T-helper 22 cell (primary cell): ENCODE measurements around the gene CYFIP1.

Experiments
- DNase-seq: peaks from one replicate; pipeline ENCODE4 v3.0.0-alpha.2; 2020; ENCODE audit warnings: low read depth

CYFIP1 gene

GRCh38 chr15:22967084-22967770 is 12.9 kb downstream of the CYFIP1 start:
- no peak for DNase-seq

DNA sequence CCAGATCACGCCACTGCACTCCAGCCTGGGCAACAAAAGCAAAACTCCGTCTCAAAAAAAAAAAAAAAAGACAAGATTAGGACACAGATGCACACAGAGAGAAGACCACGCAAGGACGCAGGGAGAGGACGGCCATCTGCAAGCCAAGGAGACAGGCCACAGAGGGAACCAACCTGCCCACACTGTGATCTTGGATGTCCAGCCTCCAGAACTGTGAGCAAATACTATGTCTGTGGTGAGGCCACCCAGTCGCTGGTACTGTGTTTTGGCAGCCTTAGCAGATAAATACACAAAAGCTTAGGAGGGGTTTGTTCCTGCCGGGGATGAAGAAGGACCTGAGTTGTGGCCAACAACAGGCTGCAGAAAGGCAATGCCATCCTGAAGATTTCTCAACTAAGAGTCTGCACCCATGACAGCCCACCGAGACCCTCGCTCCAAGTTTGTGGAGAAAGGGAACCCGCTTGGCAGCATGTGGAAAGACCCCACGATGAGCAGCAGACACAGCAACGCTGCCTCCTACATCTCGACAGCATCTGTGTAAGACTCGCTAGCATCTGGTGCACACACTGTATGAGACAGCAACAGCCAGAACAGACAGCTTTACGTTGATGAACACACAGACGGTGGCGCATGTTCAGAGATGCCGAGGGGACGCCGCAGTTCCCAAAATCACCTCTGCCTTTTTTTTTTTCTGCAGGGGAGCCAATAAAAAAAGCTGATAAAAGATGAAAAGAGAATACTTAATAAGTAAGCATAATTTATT is 13.7 kb downstream of the CYFIP1 start:
- DNase-seq = no peak

DNA sequence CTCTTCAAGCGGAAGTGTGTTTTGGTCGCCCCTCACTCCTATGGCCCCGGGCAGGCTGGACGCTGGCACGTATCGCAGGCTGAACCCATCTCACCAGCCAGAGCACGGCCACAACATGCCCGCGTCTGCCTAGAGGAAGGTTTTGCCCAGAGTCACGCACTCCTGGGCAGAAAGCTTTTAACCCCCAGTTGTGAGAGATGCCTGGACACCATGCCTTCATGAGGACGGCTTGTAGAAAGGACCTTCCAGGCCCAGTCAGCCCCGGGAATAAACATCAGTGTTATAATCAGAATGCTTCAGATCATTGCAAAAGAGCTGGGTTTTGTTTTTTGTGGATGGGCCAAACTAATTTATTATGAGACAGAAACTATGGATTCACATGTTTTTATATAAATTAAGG is 16.5 kb downstream of the CYFIP1 start:
- DNase-seq = no peak

- DNase-seq = no peak
These were observed 17.6 kb downstream of the CYFIP1 start for GRCh38 chr15:22962611-22963010.

- DNase-seq = no peak
These were observed 18.4 kb downstream of the CYFIP1 start for GRCh38 chr15:22961762-22962161.

- DNase-seq = no peak
These were observed 19.6 kb downstream of the CYFIP1 start for GRCh38 chr15:22960556-22960955.

- DNase-seq = no peak
These were observed 20.0 kb downstream of the CYFIP1 start for GRCh38 chr15:22960126-22960525.

- DNase-seq = no peak
These were observed 20.7 kb downstream of the CYFIP1 start for GRCh38 chr15:22959321-22960101.

DNA sequence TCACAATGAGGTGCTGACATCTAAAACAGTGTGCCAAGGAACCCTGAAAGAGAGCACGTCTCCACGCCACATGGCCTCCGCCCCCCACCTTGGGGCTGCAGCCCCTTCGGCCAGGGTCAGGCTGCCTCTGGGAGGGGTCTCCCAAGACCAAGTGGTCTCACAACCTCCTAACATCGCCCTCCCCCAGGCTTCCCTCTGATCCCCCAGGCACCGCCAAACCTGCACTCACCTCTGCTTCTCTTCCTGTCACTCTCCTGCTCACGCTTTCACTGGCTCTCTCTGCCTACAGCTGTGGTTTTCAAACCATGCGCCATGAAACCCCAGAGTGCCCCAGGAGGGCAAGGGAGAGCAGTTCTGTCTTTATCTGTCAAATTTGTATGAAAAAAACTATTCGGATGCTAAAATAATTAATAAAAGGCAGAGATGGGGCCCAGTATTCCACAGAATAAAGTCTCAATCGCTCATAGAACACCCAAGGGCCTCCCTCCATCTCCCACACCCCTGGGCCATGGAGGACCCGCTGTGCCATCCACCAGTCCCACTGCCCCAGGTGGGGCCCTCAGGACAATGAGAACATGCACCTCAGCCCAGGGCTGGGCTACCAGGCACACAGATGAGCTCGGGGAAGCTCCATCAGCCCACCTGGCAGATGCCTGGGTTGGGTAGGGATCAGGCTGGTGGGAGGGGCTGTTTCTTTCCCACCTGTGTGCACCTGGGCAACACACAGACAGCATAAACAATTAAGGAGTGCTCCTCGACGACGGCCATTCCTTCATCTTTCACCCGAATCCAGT is 21.5 kb downstream of the CYFIP1 start:
- DNase-seq = no peak

GRCh38 chr15:22956978-22957260 is 23.2 kb downstream of the CYFIP1 start:
- DNase-seq = no peak

DNA sequence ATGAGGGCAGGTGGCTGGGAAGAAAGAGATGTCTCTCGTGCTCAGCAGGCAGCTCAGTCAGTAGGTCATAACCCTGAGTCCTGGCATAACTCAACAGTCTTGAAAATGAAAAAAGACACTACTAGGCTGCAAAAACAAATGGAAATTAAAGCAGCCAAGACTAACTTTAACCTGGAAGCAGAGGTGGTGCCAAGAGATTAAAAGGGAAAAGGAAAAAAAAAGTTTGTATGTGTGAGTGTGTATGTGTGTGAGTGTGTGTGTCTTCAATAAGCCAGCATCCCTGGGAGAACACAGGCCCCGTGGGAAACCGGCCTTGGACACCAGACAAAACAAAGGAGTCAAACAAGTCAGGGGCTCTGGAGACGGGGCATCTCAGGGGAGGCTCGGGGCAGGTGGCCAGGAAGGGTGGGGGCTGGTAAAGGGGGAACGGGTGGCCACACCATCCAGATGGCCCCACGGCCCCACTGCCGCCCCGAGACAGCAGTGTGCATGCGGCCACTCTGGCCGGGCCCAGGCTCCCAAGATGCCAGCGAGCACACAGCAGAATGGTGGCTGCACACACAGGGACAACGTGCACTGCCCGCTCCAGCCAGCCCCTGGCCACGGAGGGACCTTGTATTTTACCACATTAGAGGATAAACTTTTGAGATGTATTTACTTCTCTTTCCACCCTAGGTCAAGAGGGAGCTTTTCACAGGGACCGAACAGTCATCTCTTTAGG is 23.8 kb downstream of the CYFIP1 start:
- DNase-seq = no peak

DNA sequence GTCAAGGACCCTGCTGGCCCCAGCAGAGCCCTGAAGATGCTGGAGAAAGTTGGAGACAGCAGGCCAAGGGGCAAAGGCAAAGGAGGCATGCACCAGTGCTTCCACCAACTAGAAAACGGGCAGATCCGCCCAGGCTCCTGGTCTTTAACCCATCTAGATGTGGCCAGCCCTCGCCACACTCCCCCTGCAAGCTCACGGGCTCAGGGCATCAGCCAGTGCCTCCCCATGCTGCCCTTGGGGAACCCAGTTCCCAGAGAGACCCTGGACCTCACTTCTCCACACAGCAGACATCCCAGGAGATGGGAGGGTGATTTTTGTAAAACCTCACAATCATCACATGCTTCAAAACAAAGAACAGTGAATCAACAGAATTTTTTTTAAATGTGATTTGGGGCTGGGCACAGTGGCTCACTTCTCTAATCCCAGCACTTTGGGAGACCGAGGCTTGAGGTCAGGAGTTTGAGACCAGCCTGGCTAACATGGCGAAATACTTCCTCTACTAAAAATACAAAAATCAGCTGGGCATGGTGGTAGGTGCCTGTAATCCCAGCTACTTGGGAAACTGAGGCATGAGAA is 24.5 kb downstream of the CYFIP1 start:
- no peak for DNase-seq

GRCh38 chr15:22954798-22955543 is 25.2 kb downstream of the CYFIP1 start:
- DNase-seq = no peak

DNA sequence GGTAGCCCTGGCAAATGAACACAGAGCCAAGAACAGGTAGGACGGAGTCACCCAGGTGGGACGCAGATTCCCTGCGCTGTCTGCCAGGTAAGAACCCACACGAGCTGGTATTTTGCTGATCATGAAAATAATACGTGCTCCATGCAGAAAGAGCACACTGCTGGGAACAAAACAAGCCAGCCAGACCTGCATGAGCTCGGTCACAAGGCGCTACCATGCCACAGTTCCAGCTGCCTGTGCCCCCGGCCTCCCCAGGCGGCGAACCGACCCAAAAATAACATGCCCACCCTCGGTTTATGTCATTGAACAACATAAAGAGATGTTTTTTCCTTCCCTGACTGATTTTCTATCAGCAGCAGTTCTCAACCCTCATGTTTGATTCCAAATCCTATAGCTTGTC is 25.8 kb downstream of the CYFIP1 start:
- DNase-seq = no peak

GRCh38 chr15:22952796-22953579 is 27.2 kb downstream of the CYFIP1 start:
- DNase-seq = no peak

GRCh38 chr15:22951381-22952280 is 28.5 kb downstream of the CYFIP1 start:
- DNase-seq = no peak

GRCh38 chr15:22951031-22951380 is 29.2 kb downstream of the CYFIP1 start:
- DNase-seq = no peak

GRCh38 chr15:22950256-22950990 is 29.7 kb downstream of the CYFIP1 start:
- DNase-seq = no peak
